ENCODE measurements around the gene HNRNPA3.
A peak's percentile ranks its signal among the peaks of the same experiment; 100 is the strongest.
"Not testable (repeated sequence)": the region's sequence is repeated elsewhere in the genome, so short reads cannot be mapped to it uniquely, and the experiment has no call there.

Gene HNRNPA3

DNA sequence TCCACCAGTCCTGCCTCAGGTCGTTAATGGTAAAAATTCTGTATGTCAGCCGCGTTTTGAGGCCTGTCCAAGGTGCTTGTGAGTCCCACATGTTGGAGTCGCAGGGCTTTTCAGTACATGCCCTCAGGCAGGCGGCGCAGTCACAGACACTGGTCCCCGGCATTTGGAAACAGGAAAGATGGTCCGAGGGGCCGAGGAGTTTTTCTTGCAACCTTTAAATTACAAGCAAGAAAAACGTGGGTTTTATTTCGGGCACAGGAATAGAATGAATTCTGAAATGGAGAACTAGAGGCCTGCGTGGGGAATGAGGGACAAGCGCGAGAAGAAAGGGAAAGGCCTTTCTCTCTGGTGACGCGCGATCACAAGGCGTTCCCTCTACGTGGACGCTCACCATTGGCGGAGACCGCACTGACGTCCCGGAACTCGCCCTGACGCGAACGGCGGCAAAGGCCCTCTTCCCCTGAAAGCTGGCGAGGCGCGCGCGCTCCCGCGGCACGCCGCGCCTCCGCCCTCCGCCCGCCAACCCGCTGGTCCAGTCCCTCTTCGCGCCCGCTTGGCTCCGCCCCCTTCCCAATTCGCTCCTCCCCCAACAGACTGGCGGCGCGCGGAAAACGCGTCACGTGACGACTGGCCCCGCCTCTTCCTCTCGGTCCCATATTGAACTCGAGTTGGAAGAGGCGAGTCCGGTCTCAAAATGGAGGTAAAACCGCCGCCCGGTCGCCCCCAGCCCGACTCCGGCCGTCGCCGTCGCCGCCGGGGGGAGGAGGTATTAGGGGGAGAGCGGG, at the start of gene HNRNPA3:
Gene HNRNPA3 (plus strand): TSS at position 689 of the 785 bp plus-strand sequence. CDS start 6 bp downstream, at position 695.
- peak; percentile 94 for DNase-seq (ENCODE audit: low spot score)

DNA sequence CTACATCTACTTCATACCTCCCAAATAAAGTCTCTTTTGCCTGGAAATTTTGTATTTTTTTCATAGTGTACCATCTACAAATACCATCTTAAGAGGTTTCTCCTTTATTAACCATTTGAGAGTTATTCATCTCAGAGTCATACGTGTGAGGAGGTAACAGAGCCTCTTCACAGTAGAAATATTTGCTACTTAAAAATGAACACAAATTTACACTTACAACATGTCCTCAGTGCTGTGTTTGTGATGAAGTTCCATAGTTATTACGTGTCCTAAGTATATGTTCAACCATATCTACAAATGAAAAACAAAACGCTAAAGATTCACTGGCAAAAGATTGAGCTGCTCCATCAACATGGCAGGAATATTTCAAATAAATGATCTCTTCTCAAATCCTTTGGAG, 48.5 kb upstream of the HNRNPA3 start:
- DNase-seq (ENCODE audit: low spot score): no peak

DNA sequence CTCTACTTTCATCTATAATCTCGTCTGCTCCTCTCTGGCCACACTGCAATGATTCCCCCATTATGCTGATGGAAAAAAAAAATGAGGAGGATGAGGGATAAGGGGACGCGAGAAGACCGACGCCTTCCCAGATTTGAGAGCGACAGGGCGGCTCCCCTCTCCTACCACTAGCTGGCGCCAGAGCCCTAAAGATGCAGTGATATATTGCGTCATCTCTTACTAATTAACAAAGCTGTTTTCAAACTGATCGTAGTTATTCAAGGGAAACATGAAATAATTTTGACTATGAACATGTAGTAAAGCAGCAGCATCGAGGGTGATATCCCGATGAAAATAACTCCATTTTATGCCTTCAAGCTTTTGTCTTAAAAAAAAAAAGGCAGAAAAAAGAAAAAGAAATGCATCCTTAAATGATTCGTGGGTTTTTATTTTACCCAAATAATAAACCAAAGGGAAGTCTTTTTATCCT, 48.0 kb upstream of the HNRNPA3 start:
- DNase-seq (ENCODE audit: low spot score): no peak

DNA sequence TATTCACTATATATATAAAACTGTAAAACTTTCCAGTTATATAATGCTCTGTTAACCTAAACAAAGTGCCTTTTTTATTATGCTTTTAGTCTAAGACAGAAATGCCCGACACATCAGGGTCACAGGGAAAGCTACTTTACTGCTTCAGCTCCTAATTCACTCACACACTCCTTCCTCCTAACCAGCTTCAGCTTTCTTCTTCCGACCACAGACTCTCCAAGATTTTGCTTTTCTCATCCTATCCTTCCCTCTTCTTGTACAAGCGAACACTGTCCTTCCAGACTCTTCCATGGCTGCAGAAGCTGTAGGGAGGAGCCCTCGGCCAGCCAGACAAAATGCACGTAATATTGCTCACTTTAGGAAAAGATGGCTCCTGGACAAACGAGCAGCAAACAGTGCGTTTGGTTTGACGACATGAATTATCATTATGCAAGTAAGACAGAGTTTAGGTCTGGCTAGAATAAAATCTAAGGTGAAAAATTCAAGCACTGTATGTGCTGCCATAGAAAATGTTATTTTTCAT, 47.5 kb upstream of the HNRNPA3 start:
- no peak for DNase-seq (ENCODE audit: low spot score)

DNA sequence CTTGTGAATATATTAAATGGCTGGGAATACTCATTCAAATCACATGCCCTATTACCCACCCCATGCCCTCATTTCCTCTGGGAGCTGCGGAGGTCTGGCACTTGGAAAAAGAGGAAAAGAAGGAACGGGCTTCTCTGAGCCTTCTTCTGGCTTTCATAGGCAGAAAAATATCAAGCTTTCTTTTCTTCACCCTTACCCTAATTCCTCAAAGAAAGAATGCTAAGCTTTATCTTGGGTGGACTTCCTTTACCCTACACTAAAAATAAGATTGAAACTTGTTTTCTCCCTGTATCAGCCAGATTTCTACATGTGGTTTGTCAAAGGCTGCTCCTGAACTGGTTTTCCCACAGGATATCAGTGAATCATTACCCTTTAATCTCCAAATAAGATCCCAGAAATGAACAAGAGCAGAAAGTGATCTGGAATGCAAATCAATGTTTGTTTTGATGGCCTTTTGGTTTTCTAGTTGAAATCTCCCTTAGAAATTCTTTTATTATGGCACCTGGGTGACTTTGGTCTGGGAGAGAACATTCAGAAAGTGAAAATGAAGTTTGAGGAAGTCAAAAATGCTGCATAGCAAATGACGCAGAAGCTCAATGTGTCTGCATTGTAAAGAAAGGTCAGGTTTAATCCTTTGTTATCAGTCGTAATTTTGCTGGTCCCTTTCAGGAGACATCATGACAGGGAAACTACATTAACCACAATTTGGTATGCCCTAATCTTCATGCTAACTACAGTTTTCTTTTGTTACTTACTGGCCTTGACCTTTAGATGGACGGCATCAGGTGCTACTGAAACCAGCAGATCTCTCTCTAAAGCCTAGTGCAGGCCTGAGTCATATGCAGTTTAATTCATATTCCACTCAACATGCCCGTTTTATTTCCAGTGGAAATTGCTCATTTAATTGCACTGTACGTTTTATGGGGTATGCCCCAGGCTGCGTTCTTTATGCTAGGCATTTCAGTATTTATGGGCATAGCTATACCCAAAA, 46.6 kb upstream of the HNRNPA3 start:
- no peak for DNase-seq (ENCODE audit: low spot score)

DNA sequence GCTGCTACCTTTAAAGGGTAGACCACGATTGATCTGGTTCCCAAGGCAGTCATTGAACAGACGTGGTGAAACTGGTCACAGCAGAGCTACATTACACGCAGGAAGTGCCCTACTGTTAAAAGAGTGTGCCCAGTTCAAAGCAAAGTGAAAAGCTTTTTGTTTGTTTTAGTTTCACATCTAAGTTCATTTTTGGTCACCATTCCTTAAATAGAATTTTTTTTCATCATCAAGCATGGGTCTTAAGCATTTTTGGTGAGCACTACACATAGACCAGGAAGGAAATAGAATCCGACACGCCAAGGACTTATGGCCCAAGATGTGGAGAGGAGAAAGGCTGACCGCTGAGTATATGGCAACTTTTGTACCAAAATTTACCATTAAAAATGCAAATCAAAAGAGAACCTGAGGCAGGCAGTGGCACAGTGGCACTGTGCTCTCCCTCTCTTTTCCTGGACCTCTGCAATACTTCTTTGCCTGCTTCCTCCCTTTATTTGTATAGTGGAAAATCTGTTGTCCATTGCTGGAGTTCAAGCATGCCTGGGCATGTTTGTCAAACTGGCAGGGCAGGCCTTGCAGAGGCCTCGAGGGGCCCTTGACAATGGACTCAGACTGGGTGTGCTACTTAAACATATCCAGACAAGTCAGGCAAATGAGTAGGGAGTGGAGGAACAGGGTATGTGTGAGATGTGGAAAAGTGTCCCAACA, 42.6 kb upstream of the HNRNPA3 start:
- DNase-seq (ENCODE audit: low spot score): no peak

DNA sequence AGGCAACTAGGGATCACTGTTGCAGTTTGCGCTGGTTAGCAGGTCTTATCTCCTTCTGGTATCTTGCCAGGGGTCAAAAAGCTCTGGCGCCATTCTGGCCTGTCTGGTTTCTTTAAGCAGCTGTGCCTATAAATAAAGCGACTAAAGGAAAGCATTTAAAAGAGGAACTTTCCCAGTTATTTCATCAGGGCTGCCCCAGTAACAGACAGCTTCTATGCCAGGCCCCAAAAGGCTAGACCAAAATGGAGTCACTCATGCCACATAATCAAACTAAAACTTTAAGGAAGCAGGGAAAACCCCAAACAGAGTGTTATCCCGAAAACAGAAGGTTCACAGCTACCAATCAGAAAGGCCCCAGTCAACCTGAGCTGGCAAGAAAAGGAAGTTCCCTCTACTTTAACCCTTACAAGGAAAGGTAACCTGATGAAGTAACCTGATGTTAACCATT, 41.2 kb upstream of the HNRNPA3 start:
- DNase-seq (ENCODE audit: low spot score): no peak

DNA sequence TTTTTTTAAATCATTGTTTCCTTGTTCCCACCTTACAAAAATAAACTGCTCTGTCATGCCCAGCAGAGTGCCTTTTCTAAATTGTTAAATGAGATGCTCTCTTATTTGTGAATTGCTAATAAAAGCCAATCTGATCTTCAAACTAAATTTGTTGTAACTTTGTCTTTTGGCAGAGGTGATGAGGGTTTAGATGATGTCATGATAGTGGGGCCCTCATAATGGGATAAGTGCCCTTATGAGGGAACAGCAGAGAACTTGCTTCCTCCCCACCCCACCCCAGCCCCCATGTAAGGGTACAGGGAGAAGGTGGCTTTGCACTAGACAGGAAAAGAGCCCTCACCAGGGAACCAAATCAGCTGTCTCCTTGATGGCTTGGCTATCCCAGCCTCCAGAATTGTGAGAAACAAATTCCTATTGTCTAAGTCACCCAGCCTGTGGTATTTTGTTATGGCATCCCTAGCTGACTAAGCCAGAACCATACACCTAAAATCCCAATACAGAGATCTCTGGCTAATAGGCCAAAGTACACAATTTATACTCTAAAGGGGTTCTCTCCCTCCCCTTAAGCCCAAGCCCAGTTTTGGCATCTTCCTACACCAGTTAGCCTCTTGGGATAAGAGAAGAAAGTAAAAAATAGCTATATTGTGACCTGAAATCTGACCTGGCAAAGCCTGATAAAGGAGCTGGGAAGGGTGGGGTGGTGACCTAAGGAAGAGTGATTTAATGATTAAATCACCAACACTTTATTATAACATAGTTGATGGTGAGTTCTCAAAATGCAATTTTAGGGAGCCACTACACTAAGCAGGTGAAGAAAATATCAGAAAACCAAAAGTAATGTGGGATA, 40.3 kb upstream of the HNRNPA3 start:
- DNase-seq (ENCODE audit: low spot score): no peak

DNA sequence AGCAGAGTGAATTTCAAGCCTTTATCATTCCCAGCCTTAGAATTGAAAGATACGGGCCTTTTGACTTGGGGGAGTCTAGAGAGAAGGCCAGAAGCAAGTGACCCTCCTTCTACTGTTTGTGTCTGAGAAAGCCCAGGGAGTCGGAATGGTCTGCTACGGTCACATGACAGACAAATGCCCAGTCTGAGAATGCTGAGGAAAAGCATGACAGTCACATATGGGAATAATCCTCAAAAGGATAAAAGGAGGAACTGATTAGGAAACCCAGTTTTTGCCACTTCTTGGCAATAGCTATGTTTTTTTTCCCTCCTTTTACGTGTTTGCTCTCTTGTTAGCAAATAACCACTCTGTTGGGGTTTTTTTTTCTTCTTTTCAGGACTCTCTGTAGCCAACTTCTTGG, 38.1 kb upstream of the HNRNPA3 start:
- DNase-seq (ENCODE audit: low spot score): no peak

DNA sequence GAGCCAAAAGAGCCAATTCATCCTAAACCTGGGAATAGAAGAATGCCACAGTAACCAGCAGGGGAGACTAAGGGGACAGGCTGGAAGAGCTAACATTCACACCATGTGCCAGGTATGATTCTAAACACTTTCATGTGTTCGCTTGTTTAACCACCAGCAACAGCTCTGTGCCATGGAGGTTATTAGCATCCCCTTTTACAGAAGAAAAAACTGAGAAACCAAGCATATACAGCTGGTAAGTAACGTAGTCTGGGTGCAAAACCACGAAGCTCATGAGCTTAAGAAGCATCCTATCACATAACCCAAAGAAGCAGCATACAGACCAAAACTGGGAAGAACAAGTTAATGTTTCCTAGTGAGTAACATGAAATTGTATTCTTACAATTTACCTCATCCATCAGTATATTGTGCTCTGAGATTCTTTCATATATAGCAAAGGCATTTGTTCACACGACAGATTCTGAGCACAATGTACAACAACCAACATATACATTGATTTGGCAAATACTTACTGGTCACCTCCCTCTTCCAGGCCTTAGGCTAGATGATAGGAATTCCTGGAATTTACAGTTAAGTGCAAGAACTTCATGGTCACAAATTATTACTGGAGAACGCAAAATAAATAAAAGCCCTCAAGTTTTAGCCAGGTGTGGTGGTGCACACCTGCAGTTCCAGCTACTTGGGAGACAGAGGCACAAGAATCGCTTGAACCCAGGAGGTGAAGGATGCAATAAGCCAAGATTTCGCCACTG, 36.5 kb upstream of the HNRNPA3 start:
- no peak for DNase-seq (ENCODE audit: low spot score)

DNA sequence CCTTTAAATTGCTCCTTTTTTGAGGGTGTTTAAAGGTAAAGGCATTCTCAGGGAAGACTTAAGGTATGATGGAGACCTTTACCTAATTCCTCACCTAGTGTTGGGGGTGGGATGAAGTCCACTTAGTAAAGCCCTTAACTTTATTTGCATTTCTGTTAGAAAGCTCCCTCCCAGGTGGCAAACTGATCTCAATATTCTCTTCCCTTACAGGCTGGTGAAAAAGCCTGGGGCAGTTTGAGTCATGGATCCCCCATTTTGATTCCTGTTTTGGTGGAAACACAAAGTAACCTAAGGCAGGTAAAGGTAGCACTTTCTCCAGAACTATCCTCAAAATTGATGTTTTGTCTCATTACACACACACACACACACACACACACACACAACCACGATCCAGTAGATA, 33.8 kb upstream of the HNRNPA3 start:
- no peak for DNase-seq (ENCODE audit: low spot score)

DNA sequence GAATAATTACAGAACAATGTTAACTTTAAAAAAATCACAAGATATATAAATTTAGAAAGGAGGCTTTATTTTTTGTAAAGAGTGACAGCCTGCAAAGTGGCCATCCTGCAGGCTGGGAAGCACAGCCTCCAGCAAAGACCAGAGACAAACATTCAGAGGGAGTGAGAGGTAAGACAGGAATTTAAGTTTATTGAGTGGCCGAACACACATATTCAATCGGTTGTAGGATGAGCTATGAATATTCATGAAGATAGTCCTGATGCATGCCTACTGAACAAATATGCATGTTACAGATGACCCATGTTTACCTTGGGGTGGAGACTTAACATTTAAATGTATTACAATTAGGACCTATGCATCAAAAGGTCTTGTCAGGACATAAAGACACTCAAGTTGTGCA, 33.4 kb upstream of the HNRNPA3 start:
- DNase-seq (ENCODE audit: low spot score): no peak

DNA sequence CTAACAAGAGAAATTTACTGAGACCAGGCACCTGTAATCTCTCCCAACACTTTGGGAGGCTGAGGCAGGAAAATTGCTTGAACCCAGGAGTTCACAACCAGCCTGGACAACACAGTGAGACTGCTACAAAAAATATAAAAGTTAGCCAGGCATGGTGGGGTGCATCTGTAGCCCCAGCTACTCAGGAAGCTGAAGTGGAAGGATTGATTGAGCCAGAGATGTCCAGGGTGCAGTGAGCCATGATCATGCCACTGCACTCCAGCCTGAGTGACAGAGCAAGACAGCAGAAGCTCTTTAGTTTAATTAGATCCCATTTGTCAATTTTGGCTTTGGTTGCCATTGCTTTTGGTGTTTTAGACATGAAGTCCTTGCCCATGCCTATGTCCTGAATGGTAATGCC, 32.9 kb upstream of the HNRNPA3 start:
- DNase-seq (ENCODE audit: low spot score): not testable (repeated sequence)

DNA sequence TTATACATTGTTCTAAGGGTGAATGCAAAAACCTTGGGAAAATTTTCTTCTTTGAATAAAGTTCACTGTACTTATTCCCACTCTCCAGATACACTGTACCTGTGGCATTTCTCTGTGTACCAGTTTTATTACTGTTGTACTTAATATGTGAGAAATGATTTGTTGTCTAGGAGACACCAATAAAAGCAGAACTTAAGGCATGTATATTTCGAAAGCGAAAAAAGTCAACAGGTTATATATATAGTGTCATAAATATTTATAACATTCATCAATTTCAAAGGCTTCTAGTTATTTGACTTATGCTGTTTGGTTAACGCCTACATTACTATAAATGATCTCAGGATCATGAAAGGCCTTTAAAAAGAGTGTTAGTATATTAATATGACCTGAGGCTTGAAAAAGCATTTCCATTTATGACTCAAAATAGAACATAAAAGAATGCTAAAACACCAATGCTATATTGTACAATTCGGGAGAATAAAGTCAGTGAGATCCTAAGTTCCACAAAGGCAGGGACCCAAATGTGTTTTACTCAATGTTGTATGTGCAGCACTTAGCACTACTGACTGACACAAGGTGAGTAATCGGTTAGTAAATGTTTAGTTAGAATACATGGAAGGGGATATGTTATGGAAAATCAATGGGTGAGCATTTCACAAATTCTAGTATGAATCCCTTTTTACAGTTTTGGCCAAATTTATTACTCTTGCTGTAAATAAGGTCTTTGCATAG, 32.2 kb upstream of the HNRNPA3 start:
- no peak for DNase-seq (ENCODE audit: low spot score)

DNA sequence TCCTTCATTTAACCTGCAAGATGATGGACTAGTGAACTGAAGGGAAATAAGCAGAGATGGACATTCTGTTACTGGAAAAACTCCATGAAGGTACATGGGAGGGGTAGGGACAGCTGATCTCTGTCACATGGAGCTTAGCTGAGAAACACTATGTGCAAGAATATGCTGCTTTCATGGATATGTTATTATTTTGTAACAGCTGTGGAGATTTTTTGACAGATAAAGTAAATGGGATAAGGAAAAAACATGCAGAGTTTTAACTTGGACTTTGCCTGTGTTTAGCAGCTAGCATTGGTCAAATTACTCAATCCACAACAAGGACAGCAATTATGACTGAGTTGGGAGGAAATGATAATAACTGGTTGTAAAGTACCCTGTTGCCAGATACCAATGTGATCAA, 28.7 kb upstream of the HNRNPA3 start:
- no peak for DNase-seq (ENCODE audit: low spot score)

DNA sequence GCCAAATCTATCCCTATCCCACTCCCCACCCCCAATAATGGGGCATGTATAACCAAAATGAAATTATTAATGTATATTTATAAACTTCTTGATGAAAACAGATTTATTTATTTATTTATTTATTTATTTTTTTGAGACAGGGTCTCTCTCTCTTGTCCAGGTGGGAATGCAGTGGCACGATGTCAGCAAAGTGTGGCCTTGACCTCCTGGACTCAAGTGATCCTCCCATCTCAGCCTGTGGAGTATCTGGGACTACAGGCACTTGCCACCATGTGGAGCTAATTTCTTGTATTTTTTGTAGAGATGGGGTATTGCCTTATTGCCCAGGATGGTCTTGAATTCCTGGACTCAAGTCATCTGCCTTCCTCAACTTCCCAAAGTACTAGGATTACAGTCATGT, 28.0 kb upstream of the HNRNPA3 start:
- no peak for DNase-seq (ENCODE audit: low spot score)

DNA sequence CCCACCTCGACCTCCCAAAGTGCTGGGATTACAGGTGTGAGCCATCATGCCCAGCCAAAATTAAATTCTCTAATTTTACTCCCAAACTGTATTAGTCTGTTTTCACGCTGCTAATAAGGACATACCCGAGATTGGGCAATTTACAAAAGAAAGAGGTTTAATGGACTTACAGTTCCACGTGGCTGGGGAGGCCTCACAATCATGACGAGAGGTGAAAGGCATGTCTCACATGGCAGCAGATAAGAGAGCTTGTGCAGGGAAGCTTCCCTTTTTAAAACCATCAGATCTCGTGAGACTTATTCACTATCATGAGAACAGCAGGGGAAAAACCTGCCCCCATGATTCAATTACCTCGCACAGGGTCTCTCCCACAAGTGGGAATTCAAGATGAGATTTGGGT, 26.6 kb upstream of the HNRNPA3 start:
- DNase-seq (ENCODE audit: low spot score): not testable (repeated sequence)

DNA sequence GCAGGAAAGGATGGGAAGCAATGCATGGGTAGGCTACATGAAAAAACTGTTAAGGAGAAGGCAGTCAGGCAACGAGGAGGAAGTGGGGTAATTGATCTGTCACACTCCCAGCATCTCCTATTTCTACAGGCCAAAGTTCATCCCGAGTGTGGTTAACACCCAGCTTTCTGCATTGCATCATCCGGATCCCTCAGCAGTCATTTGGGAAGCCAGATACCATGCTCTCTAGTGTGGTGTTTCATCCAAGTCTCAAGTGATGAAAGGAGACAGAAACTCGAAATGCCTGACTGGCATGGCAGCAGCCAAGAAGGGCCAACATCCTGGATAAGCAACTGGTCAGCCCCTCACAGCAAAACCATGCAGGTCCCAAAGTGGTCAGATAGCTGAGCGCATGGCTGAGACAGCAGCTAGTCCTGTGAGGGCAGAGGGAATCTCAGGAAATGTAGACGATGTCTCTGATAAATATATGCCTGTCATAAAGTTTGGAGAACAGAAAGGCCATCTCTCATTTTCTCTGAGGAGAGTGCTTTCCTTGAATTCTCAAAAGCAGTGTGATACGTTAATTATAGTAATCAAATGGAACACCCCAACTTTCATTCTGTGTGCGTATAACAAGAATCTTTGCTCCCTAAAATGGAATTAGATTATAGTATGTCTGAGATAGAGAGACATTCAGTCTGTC, 24.8 kb upstream of the HNRNPA3 start:
- DNase-seq (ENCODE audit: low spot score): peak; percentile 84
